Stimulated activated CD8-positive, alpha-beta memory T cell treated with anti-CD3 and anti-CD28 coated beads, Interleukin-15, amount 100 ng/mL, for 4 hours (primary cell): Measurements from ENCODE around the gene ARID3A.
A peak's percentile ranks its signal among the peaks of the same experiment; 100 is the strongest.
"Not testable (repeated sequence)": the region's sequence is repeated elsewhere in the genome, so short reads cannot be mapped to it uniquely, and the experiment has no call there.

Source experiments
- DNase-seq, 2 donors: peaks; one replicate each; pipeline ENCODE4 v3.0.0-alpha.2; 2020; ENCODE audit warnings: low read depth in 2 of 2

Gene ARID3A

DNA sequence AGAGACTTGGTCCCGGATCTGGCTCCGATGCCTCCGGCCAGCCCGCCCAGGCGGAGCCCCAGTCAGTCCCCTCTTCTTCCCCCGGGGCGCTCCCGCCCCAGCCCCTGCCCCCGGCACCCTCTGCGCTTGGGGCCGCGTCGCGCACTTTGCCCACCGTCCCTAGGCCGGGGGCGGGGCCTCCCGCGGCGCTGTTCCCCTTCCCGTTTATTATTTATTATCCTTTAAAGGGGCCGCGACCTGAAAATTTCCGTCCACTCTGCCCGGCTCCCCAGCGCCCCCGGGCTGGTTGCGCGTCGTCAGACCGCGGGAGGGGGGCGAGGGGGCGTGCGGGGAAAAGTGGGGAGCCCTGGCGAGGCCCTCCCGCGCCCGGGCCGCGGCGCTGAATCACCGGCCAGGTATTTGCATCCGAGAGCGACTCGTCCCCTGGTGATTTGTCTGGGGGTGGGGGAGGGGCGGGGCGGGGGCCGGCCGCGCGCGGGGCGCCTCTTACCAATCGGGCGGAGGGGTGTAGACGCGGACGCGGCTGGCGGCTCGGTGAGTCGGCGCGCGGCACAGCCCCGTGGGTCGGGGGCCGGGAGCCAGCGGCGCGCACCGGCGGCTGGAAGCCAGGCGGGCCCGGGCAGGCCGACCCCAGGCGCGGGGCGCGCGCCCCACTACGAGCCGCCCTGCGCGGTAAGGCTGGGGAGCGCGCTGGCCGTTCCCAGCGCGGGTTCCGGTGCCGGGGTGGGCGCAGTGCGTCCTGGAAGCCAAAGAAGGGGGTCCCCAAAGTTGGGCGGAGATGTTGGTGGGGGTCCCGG is at the start of gene ARID3A:
ARID3A (plus strand) TSS at position 510 of the 797 bp plus-strand sequence. CDS start 3,494 bp downstream, outside the sequence.
- peak in 1 of 2 donors; percentile 66 for DNase-seq

DNA sequence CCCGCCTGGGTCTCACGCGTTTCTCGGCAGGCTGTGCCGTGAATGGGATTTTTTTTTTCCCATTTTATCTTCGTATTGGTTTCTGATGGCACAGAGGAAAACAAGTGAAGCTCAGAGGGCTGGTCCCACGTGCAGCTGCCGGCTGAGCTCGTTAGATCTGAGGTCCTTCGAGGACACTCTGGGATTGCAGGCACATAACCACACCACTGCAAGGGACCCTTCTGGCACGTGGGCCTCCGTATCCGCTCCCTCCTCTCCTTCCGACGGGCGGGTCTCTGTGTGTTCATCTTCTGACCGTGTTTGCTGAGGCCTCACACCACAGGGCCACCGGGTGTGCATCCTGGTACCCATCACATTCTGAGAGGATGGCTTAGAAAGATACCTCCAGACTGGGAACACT is 49.7 kb upstream of the ARID3A start:
- no peak for DNase-seq

GRCh38 chr19:876780-877314 is 49.0 kb upstream of the ARID3A start:
- no peak for DNase-seq

DNA sequence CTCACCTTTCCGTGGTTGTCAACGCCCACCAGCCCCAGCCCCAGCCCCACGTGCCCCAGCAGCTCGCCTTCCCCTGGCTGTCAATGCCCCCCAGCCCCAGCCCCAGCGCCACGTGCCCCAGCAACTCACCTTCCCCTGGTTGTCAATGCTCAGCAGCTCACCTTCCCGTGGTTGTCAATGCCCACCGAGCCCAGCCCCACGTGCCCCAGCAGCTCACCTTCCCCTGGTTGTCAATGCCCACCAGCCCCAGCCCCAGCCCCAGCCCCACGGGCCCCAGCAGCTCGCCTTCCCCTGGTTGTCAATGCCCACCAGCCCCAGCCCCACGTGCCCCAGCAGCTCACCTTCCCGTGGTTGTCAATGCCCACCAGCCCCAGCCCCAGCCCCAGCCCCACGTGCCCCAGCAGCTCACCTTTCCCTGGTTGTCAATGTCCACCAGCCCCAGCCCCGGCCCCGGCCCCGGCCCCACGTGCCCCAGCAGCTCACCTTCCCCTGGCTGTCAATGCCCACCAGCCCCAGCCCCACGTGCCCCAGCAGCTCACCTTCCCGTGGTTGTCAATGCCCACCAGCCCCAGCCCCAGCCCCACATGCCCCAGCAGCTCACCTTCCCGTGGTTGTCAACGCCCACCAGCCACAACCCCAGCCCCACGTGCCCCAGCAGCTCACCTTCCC is 47.7 kb upstream of the ARID3A start:
- DNase-seq, result not testable (repeated sequence)

DNA sequence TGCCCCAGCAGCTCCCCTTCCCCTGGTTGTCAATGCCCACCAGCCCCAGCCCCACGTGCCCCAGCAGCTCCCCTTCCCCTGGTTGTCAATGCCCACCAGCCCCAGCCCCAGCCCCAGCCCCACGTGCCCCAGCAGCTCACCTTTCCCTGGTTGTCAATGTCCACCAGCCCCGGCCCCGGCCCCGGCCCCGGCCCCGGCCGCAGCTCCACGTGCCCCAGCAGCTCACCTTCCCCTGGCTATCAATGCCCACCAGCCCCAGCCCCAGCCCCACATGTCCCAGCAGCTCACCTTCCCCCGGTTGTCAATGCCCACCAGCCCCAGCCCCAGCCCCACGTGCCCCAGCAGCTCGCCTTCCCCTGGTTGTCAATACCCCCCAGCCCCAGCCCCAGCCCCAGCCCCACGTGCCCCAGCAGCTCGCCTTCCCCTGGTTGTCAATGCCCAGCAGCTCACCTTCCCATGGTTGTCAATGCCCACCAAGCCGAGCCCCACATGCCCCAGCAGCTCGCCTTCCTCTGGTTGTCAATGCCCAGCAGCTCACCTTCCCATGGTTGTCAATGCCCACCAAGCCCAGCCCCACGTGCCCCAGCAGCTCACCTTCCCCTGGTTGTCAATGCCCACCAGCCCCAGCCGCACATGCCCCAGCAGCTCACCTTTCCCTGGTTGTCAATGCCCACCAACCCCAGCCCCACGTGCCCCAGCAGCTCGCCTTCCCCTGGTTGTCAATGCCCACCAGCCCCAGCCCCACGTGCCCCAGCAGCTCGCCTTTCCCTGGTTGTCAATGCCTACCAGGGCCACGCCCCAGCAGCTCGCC is 46.9 kb upstream of the ARID3A start:
- DNase-seq, result not testable (repeated sequence)

DNA sequence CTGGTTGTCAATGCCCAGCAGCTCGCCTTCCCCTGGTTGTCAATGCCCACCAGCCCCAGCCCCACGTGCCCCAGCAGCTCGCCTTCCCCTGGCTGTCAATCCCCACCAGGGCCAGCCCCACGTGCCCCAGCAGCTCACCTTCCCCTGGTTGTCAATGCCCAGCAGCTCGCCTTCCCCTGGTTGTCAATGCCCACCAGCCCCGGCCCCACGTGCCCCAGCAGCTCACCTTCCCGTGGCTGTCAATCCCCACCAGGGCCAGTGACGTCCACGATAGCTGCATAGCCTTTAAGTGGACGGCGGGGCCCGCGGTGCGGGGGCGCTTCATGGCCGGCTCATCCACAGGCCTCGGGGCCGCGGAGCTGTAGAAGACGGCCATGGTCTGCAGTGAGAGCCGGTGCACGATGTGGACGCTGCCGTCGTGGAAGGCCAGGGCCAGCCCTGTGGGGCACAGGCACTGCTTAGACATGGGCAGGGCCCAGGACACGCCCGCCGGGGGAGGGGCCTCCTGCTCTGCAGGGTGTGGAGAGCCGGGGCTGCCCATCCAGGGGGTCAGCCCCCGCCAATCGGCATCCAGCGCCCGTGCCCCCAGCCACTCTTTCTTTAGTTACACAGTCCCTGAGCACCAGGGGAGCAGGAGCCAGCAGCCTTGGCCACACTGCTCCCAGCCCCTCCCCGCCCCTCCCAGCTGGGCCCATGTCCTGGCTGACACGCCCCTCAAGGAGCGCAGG is 46.0 kb upstream of the ARID3A start:
- no peak for DNase-seq

- no peak for DNase-seq
These were observed 44.3 kb upstream of the ARID3A start for GRCh38 chr19:881385-882071.

DNA sequence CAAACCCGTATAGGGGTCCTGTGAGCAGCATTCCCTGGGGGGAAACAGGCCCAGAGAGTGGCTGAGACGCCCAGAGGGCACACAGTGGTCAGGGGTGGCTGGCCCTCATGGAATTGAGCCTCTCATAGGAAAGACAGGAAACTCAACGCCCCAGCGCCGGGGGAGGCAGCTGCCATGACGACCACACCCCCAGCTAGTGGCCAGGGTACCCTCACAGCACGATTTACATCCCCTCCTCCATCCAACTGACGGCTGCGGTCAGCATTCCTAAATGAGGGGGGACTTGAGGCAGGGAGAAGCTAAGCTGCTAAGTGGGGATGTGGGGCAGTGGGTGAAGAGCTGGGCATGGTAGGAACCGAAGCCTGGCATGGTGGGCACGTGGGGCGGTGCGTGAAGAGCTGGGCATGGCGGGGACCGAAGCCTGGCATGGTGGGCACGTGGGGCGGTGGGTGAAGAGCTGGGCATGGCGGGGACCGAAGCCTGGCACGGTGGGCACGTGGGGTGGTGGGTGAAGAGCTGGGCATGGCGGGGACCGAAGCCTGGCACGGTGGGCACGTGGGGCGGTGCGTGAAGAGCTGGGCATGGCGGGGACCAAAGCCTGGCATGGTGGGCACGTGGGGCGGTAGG is 42.9 kb upstream of the ARID3A start:
- DNase-seq, result no peak

- no peak for DNase-seq
These were observed 42.1 kb upstream of the ARID3A start for GRCh38 chr19:883661-884211.

DNA sequence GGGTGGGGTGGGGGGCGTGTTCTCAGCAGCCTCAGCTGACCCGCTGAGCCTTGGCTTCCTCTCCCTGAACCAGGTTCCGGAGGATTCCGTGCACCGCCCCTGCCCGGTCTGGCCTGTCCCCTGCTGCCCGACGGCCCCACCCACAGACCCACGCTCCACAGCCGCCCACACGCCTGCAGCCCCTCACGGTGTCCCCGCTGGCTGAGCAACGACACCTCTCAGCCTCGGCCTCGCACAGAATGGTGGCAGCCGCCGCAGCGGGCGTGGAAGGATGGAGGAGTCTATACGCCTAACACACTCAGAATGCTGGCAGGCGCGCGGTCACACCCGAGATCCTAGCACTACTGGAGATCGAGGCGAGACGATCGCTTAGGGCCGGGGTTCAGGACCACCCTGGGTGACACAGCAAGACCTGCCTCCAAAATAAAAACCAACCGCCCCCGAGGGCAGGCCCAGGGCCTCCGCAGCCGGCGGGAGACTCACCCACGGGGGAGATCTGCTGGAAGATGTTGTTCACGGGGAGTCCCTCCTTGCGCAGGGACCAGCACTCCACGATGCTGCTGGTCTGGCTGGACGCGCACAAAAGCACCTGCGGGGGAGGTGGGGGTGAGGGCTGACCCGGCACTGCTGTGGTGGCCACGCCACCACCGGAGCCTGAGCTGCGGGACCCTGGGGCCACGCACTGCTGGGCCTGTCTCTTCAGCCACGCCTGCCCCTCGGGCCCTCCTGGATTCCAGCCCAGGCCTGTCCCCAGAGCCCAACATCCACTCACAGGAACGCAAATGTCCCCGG is 41.2 kb upstream of the ARID3A start:
- DNase-seq, result no peak

GRCh38 chr19:885536-886224 is 40.2 kb upstream of the ARID3A start:
- no peak for DNase-seq

DNA sequence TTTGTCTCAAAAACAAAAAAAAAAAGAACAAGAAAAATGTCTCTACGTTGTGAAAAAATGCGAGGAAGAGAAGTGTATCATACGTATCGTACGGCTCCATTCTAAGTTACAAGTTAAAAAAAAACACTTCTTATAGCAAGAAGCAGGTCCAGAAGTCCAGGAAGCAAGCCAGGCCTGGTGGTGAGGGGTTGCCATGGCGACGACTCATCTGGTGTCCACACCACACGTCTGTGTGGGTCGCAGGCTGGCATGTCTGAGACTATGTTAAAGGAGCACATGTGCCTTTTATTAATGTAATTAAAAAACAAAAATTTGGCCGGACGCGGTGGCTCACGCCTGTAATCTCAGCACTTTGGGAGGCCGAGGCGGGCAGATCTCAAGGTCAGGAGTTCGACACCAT is 38.8 kb upstream of the ARID3A start:
- DNase-seq, result no peak

DNA sequence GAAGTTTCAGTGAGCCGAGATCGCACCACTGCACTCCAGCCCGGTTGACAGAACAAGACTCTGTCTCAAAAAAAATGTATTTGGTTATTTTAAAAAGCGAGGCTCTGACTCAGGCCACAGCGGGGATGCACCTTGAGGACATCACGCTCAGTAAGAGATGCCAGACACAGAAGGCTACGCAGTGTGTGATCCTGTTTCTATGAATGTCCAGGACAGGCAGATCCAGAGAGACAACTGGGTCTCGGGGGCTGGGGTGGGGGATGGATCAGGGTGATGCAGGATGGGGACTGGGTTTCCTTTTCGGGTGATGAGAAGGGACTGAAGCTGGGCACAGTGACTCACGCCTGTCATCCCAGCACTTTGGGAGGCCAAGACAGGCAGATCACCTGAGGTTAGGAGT is 38.2 kb upstream of the ARID3A start:
- DNase-seq, result no peak

DNA sequence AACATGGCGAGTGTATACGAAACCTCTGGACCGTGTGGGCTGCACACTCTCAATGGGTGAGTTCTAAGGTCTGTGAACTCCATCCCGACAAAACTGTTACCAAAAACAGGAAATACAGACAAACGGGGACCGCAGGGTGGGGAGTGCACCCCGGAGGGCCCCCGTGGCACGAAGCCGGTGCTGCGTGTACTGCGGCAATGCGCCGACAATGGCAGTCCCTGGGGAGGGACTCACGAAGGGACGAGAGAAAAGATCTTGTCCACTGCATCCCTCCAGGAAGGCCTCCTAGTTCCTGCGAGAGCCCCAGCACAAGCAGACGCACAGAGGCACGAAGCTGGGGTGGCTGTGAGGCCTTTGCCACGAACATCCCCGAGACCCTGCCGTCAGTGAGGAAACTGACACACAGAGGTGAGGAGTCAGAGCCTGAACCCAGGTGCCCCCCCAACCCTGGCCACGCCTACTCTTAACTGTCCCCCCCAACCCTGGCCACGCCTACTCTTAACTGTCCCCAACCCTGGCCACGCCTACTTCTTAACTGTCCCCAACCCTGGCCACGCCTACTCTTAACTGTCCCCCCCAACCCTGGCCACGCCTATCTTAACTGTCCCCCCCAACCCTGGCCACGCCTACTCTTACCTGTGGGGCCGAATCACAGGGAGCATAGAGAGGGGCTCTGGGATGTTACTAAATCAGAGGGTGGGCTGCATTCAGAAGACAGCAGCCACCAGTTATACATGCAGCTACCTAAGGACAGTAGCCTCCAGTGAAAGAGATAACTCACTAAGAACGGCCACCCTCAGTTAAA is 37.1 kb upstream of the ARID3A start:
- DNase-seq, result no peak

DNA sequence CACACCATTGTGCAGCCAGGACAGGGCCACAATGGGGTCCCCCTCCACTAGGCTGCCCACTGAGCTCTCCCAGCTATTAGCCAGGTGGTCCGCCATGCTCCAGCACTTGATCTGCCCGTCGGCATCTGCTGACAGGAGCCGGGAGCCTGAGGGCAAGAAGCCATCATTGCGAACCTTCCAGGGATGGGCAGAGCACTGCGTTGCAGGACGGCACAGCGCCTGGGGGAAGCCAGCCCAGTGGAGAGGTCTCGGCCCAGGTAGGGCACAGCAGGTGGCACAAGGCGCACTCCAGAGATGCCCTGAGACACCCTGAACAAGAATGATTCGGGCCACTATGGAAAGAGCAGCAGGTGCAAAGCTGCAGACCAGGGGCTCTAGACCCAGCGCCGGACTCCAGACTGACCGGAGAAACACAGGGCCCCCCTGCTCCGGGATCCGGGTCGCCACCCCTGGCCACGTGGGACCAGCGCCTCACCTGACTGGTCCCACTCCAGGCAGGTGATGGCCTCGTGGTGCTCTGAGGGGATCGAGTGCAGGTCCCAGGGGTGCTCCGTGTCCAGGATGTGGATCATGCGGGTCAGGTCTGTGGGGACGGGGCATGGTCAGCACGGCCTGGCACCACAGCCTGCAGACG is 36.1 kb upstream of the ARID3A start:
- DNase-seq, result no peak

DNA sequence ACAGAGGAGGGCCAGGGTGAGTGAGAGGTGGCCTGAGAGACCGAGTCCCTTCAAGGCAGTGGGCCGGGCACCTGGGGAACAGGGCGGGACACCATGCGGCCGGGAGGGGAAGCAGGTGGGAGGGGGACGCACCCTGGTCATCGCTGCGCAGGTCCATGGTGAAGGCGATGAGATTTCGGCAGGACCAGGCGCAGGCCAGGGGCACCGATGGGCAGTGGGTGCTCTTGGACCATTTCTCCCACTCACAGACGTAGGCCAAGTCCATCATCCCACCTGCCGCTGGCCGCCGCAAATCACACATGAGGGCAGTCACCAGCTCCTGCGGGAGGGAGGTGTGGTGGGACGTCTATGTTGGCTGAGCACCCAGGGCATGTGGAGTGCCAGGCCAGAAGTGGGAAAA is 35.0 kb upstream of the ARID3A start:
- no peak for DNase-seq
